Osteocyte (in vitro differentiated cells): ENCODE measurements around the gene SFT2D1. TPM values are rescaled to one million over a fixed set of nuclear protein-coding genes. Genes with fewer than 3 reads are reported as not detected.
"Not testable (repeated sequence)": the region's sequence is repeated elsewhere in the genome, so short reads cannot be mapped to it uniquely, and the experiment has no call there.

Source experiments
- DNase-seq: peaks from one replicate; pipeline ENCODE4 v3.0.0; 2021; ENCODE audit warnings: mixed read lengths; ENCODE audit not compliant: unreplicated experiment; ENCODE audit errors: extremely low spot score
- H3K27ac Mint-ChIP-seq: one replicate; pipeline ENCODE4 v1.8.0; 2021; ENCODE audit warnings: mild to moderate bottlenecking, mixed read lengths; ENCODE audit not compliant: unreplicated experiment
- H3K27me3 Mint-ChIP-seq: one replicate; pipeline ENCODE4 v1.8.0; 2021; ENCODE audit warnings: mixed read lengths; ENCODE audit not compliant: unreplicated experiment
- H3K36me3 Mint-ChIP-seq: one replicate; pipeline ENCODE4 v1.8.0; 2021; ENCODE audit warnings: mixed read lengths; ENCODE audit not compliant: unreplicated experiment
- H3K4me1 Mint-ChIP-seq: one replicate; pipeline ENCODE4 v1.8.0; 2021; ENCODE audit warnings: mixed read lengths; ENCODE audit not compliant: unreplicated experiment
- H3K4me3 Mint-ChIP-seq: one replicate; pipeline ENCODE4 v1.8.0; 2021; ENCODE audit warnings: mild to moderate bottlenecking, moderate library complexity, mixed read lengths; ENCODE audit not compliant: unreplicated experiment
- H3K9me3 Mint-ChIP-seq: one replicate; pipeline ENCODE4 v1.8.0; 2021; ENCODE audit warnings: mixed read lengths; ENCODE audit not compliant: unreplicated experiment
- CTCF ChIP-seq: fragments of 200-600 bp; sonication (generic); IDR thresholded peaks from 2 replicates; pipeline ENCODE4 v1.5.0; 2021; ENCODE audit warnings: antibody characterized with exemption, mild to moderate bottlenecking, moderate library complexity
- total RNA-seq: library from RNA; stranded (reverse); gene quantifications from 2 replicates; pipeline ENCODE4 v1.2.1, GENCODE V29; 2021

The SFT2D1 gene
- total RNA-seq, 1 donor from 2014 or later = 34.0 TPM

- peaks cover 8% of the 10 kb centered on the region for H3K27me3 Mint-ChIP-seq
- H3K27ac Mint-ChIP-seq = no peak overlapping the region
- peaks cover 15% of the 10 kb centered on the region for H3K4me1 Mint-ChIP-seq
- DNase-seq = no peak
- no peaks in the 10 kb centered on the region for H3K36me3 Mint-ChIP-seq
- TF ChIP-seq CTCF = no peak
- no peak overlapping the region for H3K4me3 Mint-ChIP-seq
- no peaks in the 10 kb centered on the region for H3K9me3 Mint-ChIP-seq
Measured at GRCh38 chr6:166386111-166386510, 43.8 kb upstream of the SFT2D1 start.

- peak; percentile 37 for TF ChIP-seq CTCF
- Mint-ChIP-seq H3K27ac (peak overlapping the region; percentile 89), H3K4me1 (peaks cover 16% of the 10 kb centered on the region)
Measured at GRCh38 chr6:166383802-166384363, 41.5 kb upstream of the SFT2D1 start.

GRCh38 chr6:166382933-166383801 lies 40.8 kb upstream of the SFT2D1 start, which contains the start of gene MPC1:
MPC1 (minus strand) TSS chr6:166382940; CDS start chr6:166382876, 64 bp downstream.
- Mint-ChIP-seq H3K27me3 (no peaks in the 10 kb centered on the region), H3K4me3 (peak within 1 kb of the TSS; percentile 89), H3K4me1 (peaks cover 16% of the 10 kb centered on the region), H3K27ac (peak within 1 kb of the TSS; percentile 89), H3K9me3 (no peaks in the 10 kb centered on the region), H3K36me3 (no peaks in the 10 kb centered on the region)
- TF ChIP-seq CTCF = no peak
- DNase-seq = peak; percentile 99

More at GRCh38 chr6:166383802-166384363, 41.5 kb upstream of the SFT2D1 start:
- H3K9me3 Mint-ChIP-seq, DNase-seq, H3K36me3 Mint-ChIP-seq, H3K27me3 Mint-ChIP-seq: not testable (repeated sequence)
- peak overlapping the region; percentile 81 for H3K4me3 Mint-ChIP-seq

- Mint-ChIP-seq H3K4me1 (peaks cover 16% of the 10 kb centered on the region), H3K27ac (peak overlapping the region; percentile 60), H3K9me3 (no peaks in the 10 kb centered on the region), H3K27me3 (no peaks in the 10 kb centered on the region), H3K36me3 (no peaks in the 10 kb centered on the region), H3K4me3 (peak overlapping the region; percentile 89)
- DNase-seq = no peak
- TF ChIP-seq CTCF = no peak
Measured at GRCh38 chr6:166382500-166382932, 40.2 kb upstream of the SFT2D1 start.
